GM21737 (cell line): ENCODE results near the gene SRMS.
"Not testable (repeated sequence)": the region's sequence is repeated elsewhere in the genome, so short reads cannot be mapped to it uniquely, and the experiment has no call there.

Source experiments
- ATAC-seq: cut with Tn5 transposase; IDR thresholded peaks from one replicate; pipeline ENCODE4 v1.9.1; 2021; ENCODE audit warnings: mild to moderate bottlenecking, moderate library complexity; ENCODE audit not compliant: unreplicated experiment

The SRMS gene

DNA sequence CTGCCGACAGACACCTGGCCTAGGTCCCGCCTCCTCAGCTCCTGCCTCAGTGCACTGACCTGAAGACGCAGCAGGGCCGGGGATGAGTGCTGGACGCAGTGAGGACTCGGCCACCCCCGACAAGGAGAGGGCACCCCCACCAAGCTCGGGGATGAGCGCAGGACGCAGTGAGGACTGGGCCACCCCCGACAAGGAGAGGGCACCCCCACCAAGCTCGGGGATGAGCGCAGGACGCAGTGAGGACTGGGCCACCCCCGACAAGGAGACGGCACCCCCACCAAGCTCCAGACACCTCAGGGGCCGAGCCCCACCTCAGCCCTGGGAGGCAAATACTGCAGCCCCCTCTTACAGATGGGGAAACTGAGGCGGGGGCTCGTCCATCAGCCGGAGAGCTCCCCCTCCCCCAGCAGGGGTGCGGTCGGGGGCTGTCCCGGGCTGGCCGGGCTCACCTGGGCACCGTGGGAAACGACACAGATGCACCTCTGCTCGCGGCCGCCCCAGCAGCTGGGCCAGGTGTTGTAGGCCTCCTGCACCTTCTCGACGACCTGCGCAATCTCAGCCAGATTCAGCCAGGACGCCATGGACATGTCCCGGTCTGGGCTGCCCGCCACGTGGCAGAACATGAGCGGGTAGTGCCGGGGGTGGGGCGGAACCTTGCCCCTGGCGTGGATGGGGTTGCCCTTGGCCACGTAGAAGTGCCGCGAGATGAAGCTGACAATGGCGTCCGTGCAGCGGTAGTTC lies 19.0 kb upstream of the SRMS start:
- ATAC-seq = no peak

- ATAC-seq = no peak
Measured at GRCh38 chr20:63565699-63566335, 18.3 kb upstream of the SRMS start.

- ATAC-seq = no peak
Measured at GRCh38 chr20:63565021-63565698, 17.6 kb upstream of the SRMS start.

DNA sequence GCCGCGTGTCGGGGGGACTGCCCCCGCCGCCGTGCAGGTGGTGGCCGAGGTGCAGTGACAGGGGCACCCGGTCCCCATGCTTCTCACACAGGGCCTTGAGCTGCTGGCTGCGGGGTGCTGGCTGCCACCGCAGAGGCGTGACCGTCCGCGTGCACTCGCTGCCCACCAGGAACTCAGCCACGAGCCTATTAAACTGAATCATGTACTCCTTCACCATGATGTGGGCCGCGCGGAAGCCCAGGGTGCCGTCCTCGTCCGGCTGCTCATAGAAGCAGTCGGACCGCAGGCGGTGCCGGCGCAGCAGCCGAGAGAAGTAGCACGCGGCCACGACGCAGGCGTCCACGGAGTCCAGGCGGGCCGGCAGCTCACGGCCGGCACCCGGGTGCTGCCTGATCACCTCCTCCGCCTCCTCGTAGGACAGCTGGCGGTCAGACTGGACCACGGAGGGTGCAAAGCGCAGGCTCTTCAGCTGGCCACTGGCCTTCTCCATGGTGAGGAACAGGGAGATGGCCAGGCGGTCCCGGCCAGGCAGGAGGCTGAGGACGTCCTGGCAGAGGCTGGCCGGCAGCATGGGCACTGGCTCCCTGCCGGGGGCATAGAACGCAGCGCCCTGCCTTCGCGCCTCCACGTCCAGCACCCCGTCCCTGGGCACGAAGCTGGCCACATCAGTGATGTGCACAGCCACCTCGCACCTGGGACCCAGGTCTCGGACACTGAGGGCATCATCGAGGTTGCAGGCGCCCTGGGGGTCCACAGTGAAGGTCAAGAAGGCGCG lies 16.7 kb upstream of the SRMS start:
- ATAC-seq = no peak

GRCh38 chr20:63563225-63563935 lies 15.8 kb upstream of the SRMS start:
- no peak for ATAC-seq

DNA sequence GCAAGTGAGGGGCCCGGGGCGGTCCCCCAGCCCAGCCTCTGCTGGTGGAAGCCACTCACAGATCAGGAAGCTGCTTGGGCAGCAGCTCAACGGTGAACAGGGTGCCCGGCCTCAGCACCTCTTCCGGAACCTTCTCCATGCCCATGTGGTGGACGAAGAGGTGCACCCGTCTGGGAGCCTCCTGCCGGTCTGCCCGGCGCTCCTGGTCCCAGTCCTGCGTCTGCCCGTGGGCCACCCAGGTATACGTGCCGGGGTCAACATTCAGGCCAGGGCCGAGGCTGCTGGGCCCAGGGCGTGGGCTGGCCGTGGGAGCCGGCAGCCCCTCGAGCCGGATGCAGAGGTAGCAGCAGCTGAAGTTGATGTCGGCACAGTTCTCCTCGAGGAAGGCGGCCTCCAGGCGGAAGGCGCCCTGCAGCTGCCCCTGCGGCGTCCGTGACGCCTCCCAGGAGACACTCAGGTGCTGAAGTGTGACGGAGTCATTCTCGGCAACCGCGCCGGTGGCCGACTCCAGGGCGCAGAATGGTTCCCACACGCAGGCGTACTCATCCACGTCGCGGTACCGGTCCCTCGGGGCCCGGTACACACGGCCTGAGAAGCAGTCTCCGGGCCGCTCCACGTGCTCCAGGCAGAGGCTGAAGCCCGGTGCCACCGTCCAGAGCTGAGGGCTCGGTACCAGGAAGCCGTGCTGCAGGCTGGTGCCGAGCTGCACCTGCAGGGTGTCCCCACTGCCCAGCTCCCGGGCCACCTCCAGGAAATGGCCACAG lies 15.1 kb upstream of the SRMS start:
- ATAC-seq = no peak

DNA sequence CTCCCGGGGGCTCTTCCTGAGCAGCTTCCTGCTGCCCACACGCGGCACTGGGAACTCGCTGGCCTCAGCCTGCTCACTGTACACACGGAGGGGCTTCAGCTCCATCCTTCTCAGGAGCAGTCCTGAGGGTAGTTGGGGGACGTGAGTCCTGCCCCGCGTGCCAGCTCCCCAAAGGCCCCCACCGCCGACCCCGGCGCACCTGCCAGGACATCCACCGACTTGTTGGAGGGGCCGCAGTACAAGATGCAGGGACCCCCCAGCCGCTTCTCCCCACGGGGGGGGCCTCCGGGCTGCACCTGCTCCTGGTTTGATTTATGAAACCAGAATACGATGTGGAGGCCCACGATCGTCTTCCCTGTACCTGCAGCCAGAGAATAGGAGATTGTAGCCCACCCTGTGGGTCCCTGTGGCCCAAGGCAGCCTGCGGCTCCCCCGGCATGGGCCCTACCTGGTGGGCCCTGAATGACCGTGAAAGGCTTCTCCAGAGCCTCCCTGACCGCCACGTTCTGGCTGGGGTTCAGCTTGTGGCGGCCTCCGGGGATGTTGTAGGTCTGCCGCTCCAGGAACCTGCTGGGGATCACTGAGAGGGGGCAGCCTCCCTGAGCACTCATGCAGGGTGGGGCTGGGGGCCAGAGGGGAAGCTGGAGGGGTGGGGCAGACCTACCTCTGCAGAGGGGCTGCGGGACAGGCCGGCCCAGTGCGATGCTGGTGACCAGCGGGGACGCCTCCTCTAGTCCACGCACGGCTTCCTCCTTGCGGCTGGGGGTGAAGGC lies 14.3 kb upstream of the SRMS start:
- no peak for ATAC-seq

DNA sequence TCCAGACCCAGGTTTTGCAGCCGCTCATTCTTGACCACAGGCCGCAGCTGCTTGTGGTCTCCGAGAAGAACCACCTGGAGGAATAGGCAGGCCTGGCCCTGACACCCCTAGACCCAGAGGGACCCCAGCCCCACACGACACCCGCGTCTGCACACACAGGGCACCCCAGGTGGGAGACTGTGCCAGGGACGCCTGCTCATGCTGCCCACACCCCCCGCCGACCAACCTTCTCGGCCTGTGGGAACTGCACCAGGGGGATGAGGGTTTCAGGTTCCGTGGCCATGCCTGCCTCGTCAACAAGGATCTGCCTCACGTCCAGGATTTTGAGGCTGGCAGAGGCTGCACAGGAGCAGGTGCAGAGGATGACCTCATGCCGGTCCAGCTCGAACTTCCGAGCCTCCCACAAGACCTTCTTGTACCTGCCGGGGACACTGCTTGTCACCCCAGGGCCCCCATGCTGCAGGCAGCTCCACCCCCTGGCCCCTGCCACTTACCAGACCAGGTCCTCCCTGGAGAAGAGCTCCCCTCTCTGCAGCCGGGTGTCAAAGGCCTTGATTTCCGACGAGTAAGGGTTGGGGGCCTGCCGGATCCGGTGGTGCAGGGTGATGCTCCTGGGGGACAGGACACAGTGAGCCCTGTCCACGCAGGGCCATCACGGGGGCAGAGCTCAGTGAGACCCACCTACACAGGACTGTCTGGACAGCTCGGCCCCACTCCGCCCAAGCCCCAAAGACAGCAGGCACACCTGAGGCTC lies 13.5 kb upstream of the SRMS start:
- ATAC-seq = no peak

DNA sequence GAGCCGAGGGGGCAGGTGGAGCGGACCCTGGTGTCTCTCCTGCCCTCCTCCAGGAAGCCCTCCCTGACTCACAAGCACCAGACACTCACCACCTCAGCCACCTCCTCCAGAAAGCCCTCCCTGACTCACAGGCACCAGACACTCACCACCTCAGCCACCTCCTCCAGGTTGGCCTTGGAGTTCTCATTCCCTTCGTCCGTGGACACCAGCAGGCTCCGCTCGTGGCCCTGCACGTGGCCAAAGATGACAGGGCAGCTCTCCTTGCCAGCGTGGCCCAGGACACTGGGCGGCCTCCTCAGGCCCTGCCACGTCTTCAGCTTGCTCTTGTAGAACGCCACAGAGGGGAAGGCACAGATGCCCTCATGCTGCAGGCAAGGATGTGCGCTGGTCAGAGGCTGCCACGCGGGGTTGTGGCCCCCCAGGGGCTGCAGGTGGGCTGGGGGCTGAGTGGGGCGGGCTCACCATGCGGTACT lies 12.8 kb upstream of the SRMS start:
- ATAC-seq = no peak

GRCh38 chr20:63559485-63560332 lies 12.2 kb upstream of the SRMS start:
- ATAC-seq = not testable (repeated sequence)

GRCh38 chr20:63558804-63559484 lies 11.4 kb upstream of the SRMS start:
- ATAC-seq = no peak

DNA sequence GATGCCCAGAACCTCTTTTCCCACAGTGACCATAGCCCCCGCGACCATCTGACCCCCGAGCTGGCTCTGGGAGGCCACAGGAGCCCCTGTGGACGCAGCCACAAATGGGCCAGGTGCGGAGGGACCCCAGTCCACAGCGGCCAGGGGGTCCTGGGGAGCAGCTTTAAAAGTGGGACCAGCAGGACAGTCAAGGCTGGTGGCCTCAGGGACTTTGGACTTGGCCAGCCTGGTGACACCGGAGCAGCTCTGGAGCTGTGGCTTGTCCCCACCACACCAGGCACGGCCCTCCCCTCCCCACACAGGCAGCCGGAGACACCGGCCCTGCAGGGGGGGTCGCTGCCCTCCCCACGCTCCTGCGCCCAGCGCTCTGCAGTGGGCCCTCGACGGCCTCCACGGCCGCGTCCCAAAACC lies 9.9 kb upstream of the SRMS start:
- no peak for ATAC-seq

DNA sequence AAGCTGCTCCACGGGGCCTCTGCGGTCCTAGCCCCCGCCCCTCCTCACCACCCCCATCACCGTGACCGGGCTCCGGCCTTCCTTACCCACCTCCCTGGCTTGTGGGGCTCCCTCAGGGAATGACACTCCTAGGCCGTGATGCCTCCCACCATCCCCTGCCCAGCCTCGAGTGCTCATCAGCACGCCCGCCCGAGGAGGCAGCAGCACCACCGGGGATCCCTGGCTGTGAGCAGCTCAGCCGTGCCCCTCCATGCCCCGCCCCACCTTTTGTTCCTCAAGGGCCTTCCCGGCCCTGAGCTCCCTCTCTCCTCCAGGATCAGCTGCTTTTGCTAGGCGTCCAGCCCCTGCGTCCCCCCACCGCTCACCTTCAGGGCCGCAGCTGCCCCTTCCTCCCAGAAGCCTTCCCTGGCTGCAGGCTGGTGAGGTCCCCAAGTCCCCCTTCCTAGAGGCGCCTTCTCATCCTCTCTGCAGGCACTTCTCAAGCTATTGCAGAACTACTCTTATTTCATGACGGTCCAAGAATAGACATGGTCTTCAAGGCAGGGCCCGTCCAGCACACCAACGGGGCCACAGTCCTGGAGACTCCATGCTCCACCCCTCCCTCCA lies 9.4 kb upstream of the SRMS start:
- ATAC-seq = no peak

DNA sequence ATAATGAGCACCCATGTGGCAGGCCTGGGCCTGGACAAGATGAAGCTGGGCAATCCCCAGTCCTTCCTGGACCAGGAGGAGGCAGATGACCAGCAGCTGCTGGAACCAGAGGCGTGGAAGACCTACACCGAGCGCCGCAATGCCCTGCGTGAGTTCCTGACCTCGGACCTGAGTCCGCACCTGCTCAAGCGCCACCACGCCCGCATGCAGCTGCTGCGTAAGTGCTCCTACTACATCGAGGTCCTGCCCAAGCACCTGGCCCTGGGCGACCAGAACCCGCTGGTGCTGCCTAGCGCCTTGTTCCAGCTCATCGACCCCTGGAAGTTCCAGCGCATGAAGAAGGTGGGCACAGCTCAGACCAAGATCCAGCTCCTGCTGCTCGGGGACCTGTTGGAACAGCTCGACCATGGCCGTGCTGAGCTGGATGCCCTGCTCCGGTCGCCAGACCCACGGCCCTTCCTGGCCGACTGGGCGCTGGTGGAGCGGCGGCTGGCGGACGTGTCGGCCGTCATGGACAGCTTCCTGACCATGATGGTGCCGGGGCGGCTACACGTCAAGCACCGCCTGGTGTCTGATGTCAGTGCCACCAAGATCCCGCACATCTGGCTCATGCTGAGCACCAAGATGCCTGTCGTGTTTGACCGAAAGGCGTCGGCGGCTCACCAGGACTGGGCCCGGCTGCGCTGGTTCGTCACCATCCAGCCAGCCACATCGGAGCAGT lies 8.3 kb upstream of the SRMS start:
- no peak for ATAC-seq

GRCh38 chr20:63554361-63555278 lies 7.1 kb upstream of the SRMS start:
- ATAC-seq = no peak
